HG02973 (cell line): ENCODE results near the gene POLE.
A peak's percentile ranks its signal among the peaks of the same experiment; 100 is the strongest.

Experiments
- ATAC-seq: cut with Tn5 transposase; IDR thresholded peaks from one replicate; pipeline ENCODE4 v1.9.1; 2021; ENCODE audit warnings: moderate library complexity; ENCODE audit not compliant: unreplicated experiment

POLE gene

GRCh38 chr12:132617822-132618682, 69.1 kb downstream of the POLE start:
- no peak for ATAC-seq

GRCh38 chr12:132617135-132617701, 69.9 kb downstream of the POLE start:
- ATAC-seq = no peak

- no peak for ATAC-seq
Observed at GRCh38 chr12:132615579-132616038, 71.5 kb downstream of the POLE start.

- ATAC-seq = peak; percentile 69
Observed at GRCh38 chr12:132614861-132615578, 72.1 kb downstream of the POLE start.

- ATAC-seq = no peak
Observed at GRCh38 chr12:132614029-132614428, 73.1 kb downstream of the POLE start.

GRCh38 chr12:132611620-132612019, 75.5 kb downstream of the POLE start:
- no peak for ATAC-seq

GRCh38 chr12:132610866-132611602, 76.1 kb downstream of the POLE start:
- ATAC-seq = no peak

GRCh38 chr12:132610051-132610759, 76.9 kb downstream of the POLE start, which contains the start of gene LRCOL1:
Gene LRCOL1 (minus strand): TSS chr12:132610582. CDS start chr12:132606251, 4,331 bp downstream.
- ATAC-seq = no peak

- no peak for ATAC-seq
Observed at GRCh38 chr12:132608231-132609171, 78.6 kb downstream of the POLE start.

GRCh38 chr12:132606927-132607326, 80.2 kb downstream of the POLE start:
- ATAC-seq = no peak

- ATAC-seq = no peak
Observed at GRCh38 chr12:132606466-132606865, 80.7 kb downstream of the POLE start.

GRCh38 chr12:132605892-132606291, 81.2 kb downstream of the POLE start:
- ATAC-seq = no peak

- ATAC-seq = no peak
Observed at GRCh38 chr12:132604668-132605441, 82.3 kb downstream of the POLE start.

- ATAC-seq = no peak
Observed at GRCh38 chr12:132604151-132604618, 83.0 kb downstream of the POLE start.

- no peak for ATAC-seq
Observed at GRCh38 chr12:132603240-132604150, 83.6 kb downstream of the POLE start.

GRCh38 chr12:132602572-132603239, 84.4 kb downstream of the POLE start:
- ATAC-seq = no peak
